PC-9 (cell line): Measurements from ENCODE around the gene NSUN6.

Experiments used
- EZH2 ChIP-seq: fragments of 200-600 bp; sonication (generic); IDR thresholded peaks from 2 replicates; pipeline ENCODE4 v1.8.0; 2017; ENCODE audit warnings: antibody characterized with exemption, low read depth
- TF ChIP-seq, protein P1 (sequence below): fragments of 200-600 bp; sonication (generic); conservative IDR thresholded peaks from 2 replicates; pipeline ENCODE4 v1.6.1; 2017; ENCODE audit warnings: mixed run types, antibody characterized with exemption, mild to moderate bottlenecking, moderate library complexity

DNA sequence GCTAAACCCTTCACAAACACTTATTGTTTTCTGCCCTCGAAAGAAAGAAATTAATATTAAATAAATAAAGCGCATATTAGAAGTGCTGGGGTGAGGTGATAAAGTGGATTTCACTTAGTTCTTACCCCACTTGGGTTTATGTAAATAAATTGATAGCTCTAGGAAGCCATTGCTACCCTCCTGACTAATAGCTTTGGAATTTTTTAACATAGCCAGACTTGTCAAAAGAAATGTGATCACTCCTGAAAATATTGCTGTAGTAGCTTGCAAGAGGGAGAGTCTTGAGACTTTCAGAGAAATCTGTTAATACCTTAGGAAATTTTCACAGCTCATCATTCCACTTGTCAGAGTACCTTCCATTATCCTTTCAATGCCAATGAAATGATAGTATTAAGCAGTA is 15.4 kb upstream of the NSUN6 start:
- TF ChIP-seq, protein P1, sequence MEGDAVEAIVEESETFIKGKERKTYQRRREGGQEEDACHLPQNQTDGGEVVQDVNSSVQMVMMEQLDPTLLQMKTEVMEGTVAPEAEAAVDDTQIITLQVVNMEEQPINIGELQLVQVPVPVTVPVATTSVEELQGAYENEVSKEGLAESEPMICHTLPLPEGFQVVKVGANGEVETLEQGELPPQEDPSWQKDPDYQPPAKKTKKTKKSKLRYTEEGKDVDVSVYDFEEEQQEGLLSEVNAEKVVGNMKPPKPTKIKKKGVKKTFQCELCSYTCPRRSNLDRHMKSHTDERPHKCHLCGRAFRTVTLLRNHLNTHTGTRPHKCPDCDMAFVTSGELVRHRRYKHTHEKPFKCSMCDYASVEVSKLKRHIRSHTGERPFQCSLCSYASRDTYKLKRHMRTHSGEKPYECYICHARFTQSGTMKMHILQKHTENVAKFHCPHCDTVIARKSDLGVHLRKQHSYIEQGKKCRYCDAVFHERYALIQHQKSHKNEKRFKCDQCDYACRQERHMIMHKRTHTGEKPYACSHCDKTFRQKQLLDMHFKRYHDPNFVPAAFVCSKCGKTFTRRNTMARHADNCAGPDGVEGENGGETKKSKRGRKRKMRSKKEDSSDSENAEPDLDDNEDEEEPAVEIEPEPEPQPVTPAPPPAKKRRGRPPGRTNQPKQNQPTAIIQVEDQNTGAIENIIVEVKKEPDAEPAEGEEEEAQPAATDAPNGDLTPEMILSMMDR, result no peak
- TF ChIP-seq EZH2, result no peak
